GM12878 (cell line): ENCODE results near the gene ACTR1B. TPM values are rescaled to one million over a fixed set of nuclear protein-coding genes. Genes with fewer than 3 reads are reported as not detected.

Experiments used
- ATAC-seq: fragments of 200-7000 bp; cut with Tn5 transposase; 3 replicates; pipeline ENCODE4 v1.9.1; 2020; ENCODE audit warnings: mild to moderate bottlenecking, moderate library complexity
- BruUV-seq: library from RNA; stranded (reverse); fragments of 400-500 nt; replicated peaks from 2 replicates; lab custom pipeline; 2021; lab: Mats Ljungman, UMichigan
- CTCF ChIA-PET: fragments of 300-600 bp; sonication (Branson Sonifier 250); formaldehyde crosslinking; extraction: SDS; loops from one replicate; lab custom pipeline; 2021; ENCODE audit warnings: inconsistent platforms; lab: Yijun Ruan, JAX
- POLR2A ChIA-PET: fragments of 350-600 bp; formaldehyde crosslinking; extraction: SDS; loops from one replicate; lab custom pipeline; 2021; ENCODE audit warnings: inconsistent platforms; lab: Charles Lee
- RAD21 ChIA-PET: fragments of 300-600 bp; sonication (Branson Sonifier 250); formaldehyde crosslinking; loops from one replicate; lab custom pipeline; 2023; ENCODE audit warnings: antibody characterized with exemption; ENCODE audit not compliant: unreplicated experiment; lab: Charles Lee
- SMC1A ChIA-PET: fragments of 300-600 bp; sonication (Branson Sonifier 250); formaldehyde crosslinking; loops from one replicate; lab custom pipeline; 2023; ENCODE audit not compliant: unreplicated experiment, uncharacterized antibody; lab: Charles Lee
- DNase-seq: peaks from one replicate; pipeline ENCODE4 v3.0.0-alpha.2; 2011; ENCODE audit warnings: low read depth, low spot score
- FAIRE-seq: peaks from 3 replicates; lab custom pipeline; 2011; peaks lifted over from hg19 to GRCh38; lab: Jason Lieb, UNC
- H2AFZ ChIP-seq: 2 replicates; pipeline ENCODE4 v1.6.0; 2011; ENCODE audit warnings: low read depth, low read length, control low read depth; ENCODE audit not compliant: control insufficient read depth
- H3K27ac ChIP-seq: 2 replicates; pipeline ENCODE4 v1.5.1; 2011; ENCODE audit warnings: control low read depth; ENCODE audit not compliant: control insufficient read depth, insufficient read depth
- H3K27me3 ChIP-seq, 2 experiments: replicated peaks in 1 of 2; 2 replicates each; pipeline versions ENCODE4 v1.6.0 to v1.6.1; 2011; ENCODE audit warnings: low read length in 1 of 2; ENCODE audit not compliant: control insufficient read depth in 2 of 2, insufficient read depth in 2 of 2
- H3K36me3 ChIP-seq, 2 experiments: 2 replicates each; pipeline ENCODE4 v1.5.1; 2011; ENCODE audit warnings: low read length in 1 of 2; ENCODE audit not compliant: control insufficient read depth in 2 of 2, insufficient read depth in 2 of 2
- H3K4me1 ChIP-seq: 2 replicates; pipeline ENCODE4 v1.6.1; 2011; ENCODE audit warnings: mild to moderate bottlenecking, low read length, moderate library complexity, mixed read lengths; ENCODE audit not compliant: control insufficient read depth, insufficient read depth
- H3K4me2 ChIP-seq: 2 replicates; pipeline ENCODE4 v1.6.0; 2011; ENCODE audit warnings: control low read depth; ENCODE audit not compliant: control insufficient read depth, insufficient read depth
- H3K4me3 ChIP-seq: fragments of 200-600 bp; sonication (generic); 2 replicates; pipeline ENCODE4 v1.5.1; 2016
- H3K79me2 ChIP-seq: 2 replicates; pipeline ENCODE4 v1.6.0; 2011; ENCODE audit warnings: low read length; ENCODE audit not compliant: control insufficient read depth, insufficient read depth
- H3K9ac ChIP-seq: 2 replicates; pipeline ENCODE4 v1.8.0; 2011; ENCODE audit warnings: low read length, control low read depth, mixed read lengths; ENCODE audit not compliant: control insufficient read depth, insufficient read depth
- H3K9me3 ChIP-seq: replicated peaks from 3 replicates; pipeline ENCODE4 v1.5.1; 2011; ENCODE audit warnings: mild to moderate bottlenecking, low read length; ENCODE audit not compliant: control insufficient read depth, insufficient read depth
- H4K20me1 ChIP-seq: 2 replicates; pipeline ENCODE4 v1.6.0; 2011; ENCODE audit not compliant: control insufficient read depth, insufficient read depth
- CHD2 ChIP-seq: IDR thresholded peaks from 2 replicates; pipeline ENCODE4 v1.6.1; 2011; ENCODE audit warnings: low read depth, low read length, improper control_type of control experiment, borderline replicate concordance
- JUND ChIP-seq: IDR thresholded peaks from 2 replicates; pipeline ENCODE4 v1.6.1; 2012; ENCODE audit warnings: low read depth, mild to moderate bottlenecking, low read length, improper control_type of control experiment, moderate library complexity
- MEF2B ChIP-seq: fragments of 450-650 bp; IDR thresholded peaks from 2 replicates; pipeline ENCODE4 v1.6.1; 2018; ENCODE audit warnings: mild to moderate bottlenecking, moderate library complexity; ENCODE audit not compliant: partially characterized antibody, poor library complexity, severe bottlenecking
- NFYB ChIP-seq: IDR thresholded peaks from 2 replicates; pipeline ENCODE4 v1.6.1; 2011; ENCODE audit warnings: low read depth, mild to moderate bottlenecking, low read length, improper control_type of control experiment, moderate library complexity; ENCODE audit not compliant: insufficient read depth
- SUPT20H ChIP-seq: IDR thresholded peaks from 2 replicates; pipeline ENCODE4 v1.6.1; 2011; ENCODE audit warnings: low read depth, mild to moderate bottlenecking, low read length, moderate library complexity, borderline replicate concordance; ENCODE audit not compliant: control insufficient read depth
- YY1 ChIP-seq: IDR thresholded peaks from 2 replicates; pipeline ENCODE4 v1.6.1; 2011; ENCODE audit warnings: low read depth, mild to moderate bottlenecking, low read length
- WGBS: methylation state at CpG from one replicate; pipeline ENCODE4 v1.1.6; 2016; ENCODE audit warnings: low lambda C conversion rate; ENCODE audit not compliant: insufficient replicate concordance, insufficient coverage; ENCODE audit errors: missing lambda C conversion rate; 5-methylcytosine and 5-hydroxymethylcytosine counted together
- in situ Hi-C: fragments of 300-500 bp; cut with MboI; formaldehyde crosslinking; loops from 9 replicates; pipeline ENCODE4 v1.14.3; 2018; ENCODE audit warnings: mixed read lengths
- intact Hi-C: fragments of 100-400 bp; cut with micrococcal nuclease; formaldehyde crosslinking; loops from one replicate; pipeline ENCODE4 v1.14.2; 2022; ENCODE audit not compliant: unreplicated experiment
- polyA plus RNA-seq, 11 experiments: library from polyadenylated mRNA; depleted of rRNA in 4 of 11; unstranded in 6 of 11; stranded (reverse) in 5 of 11; fragments of >200 nt; fragmentation: Nextera tagmentation in 4 of 11; fragmentation: Illumina TruSeq in 1 of 11; extraction: Ambion mirVana in 4 of 11; extraction: Trizol in 1 of 11; gene quantifications; 1 replicate in 1 of 11; 2 replicates in 10 of 11; pipeline versions ENCODE4 v1.2.1 to v1.2.3, GENCODE V29; 2011 to 2016; ENCODE audit warnings: inconsistent platforms in 2 of 11, missing spikeins in 2 of 11, low read depth in 1 of 11
- total RNA-seq, 4 experiments: library from RNA; depleted of rRNA in 3 of 4; stranded (reverse); fragments of >200 nt in 3 of 4; fragmentation: Illumina TruSeq in 1 of 4; extraction: Trizol in 1 of 4; gene quantifications; 2 replicates each; pipeline versions ENCODE4 v1.2.1 to v1.2.3, GENCODE V29; 2013 to 2021
- TF ChIP-seq, protein P1 (sequence below): fragments of 150-350 bp; IDR thresholded peaks from 2 replicates; pipeline ENCODE4 v1.6.1; 2014; ENCODE audit warnings: mild to moderate bottlenecking, low read depth, low read length
- TF ChIP-seq, protein P2 (sequence below): IDR thresholded peaks from 2 replicates; pipeline ENCODE4 v1.6.1; 2011; ENCODE audit warnings: low read depth, low read length, improper control_type of control experiment, borderline replicate concordance
- TF ChIP-seq, protein P3 (sequence below): fragments of 150-350 bp; IDR thresholded peaks from 2 replicates; pipeline ENCODE4 v1.6.1; 2016; ENCODE audit warnings: low read depth, low read length

Gene ACTR1B
- total and polyA plus RNA-seq, 10 of the 15 experiments (the other 5 are each of a cell fraction or from before 2014, with no cell fraction given) = 1.3 to 62.8 (median 44.8) TPM

DNA sequence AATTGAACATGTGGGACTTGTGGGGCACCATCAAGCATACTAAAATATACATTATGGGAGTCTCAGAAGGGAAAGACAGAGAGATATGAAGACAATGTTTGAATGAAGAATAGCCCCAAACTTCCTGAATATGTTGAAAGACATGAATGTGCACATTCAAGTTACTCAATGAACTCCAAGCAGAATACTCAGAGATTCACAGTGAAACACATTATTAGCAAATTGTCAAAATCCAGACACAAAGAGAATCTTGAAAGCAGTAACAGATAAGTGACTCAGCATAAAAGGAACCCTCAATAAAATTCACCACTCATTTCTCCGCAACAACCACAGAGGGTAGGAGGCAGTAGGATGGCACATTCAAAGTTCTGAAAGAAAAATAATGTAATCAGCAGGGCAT lies 14.5 kb upstream of the ACTR1B start (continued):
- TF ChIP-seq, protein P1, sequence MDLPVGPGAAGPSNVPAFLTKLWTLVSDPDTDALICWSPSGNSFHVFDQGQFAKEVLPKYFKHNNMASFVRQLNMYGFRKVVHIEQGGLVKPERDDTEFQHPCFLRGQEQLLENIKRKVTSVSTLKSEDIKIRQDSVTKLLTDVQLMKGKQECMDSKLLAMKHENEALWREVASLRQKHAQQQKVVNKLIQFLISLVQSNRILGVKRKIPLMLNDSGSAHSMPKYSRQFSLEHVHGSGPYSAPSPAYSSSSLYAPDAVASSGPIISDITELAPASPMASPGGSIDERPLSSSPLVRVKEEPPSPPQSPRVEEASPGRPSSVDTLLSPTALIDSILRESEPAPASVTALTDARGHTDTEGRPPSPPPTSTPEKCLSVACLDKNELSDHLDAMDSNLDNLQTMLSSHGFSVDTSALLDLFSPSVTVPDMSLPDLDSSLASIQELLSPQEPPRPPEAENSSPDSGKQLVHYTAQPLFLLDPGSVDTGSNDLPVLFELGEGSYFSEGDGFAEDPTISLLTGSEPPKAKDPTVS = no peak

DNA sequence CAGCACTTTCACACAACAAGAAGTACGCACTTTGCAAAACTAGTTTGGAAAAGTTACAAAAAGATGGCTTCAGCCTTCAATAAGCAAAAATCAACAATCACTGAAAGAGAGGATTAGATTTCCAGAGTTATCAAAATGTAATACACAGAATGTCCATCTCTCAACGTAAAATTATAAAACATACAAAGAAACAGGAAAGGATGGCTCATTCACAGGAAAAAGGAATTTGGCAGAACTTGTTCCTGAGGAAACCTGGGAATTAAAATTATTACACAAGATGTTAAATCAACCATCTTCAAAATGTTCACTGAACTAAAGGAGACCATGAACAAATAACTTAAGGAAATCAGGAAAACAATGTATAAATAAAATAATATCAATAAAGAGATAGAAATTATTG lies 13.6 kb upstream of the ACTR1B start:
- no peak overlapping the region for H3K4me2 ChIP-seq
- ChIA-PET RAD21 (interaction anchor here (0.6 to 3.6 kb wide), 3 partner anchors 11 to 31 kb away, joined by 3 to 27 read pairs (median 3); partner anchors contain the start of genes ACTR1B and COX5B), SMC1A (interaction anchor here (3.0 to 3.1 kb wide), 2 partner anchors 13 to 19 kb away, joined by 22 to 32 read pairs; partner anchors contain the start of gene ACTR1B), POLR2A (interaction anchor here (0.7 to 3.4 kb wide), 3 partner anchors 13 to 19 kb away, joined by 3 to 25 read pairs (median 5); partner anchors contain the start of gene ACTR1B), CTCF (interaction anchor here (1.6 to 3.3 kb wide), 4 partner anchors 13 to 87 kb away, joined by 5 to 26 read pairs (median 12); partner anchors contain the start of gene ACTR1B)
- no peaks in the 10 kb centered on the region for H3K27me3 ChIP-seq
- H3K27ac ChIP-seq = no peak overlapping the region
- no peaks in the 10 kb centered on the region for H3K79me2 ChIP-seq
- BruUV-seq = no TSS peak
- intact Hi-C loops = no loop called here
- peaks cover 9% of the 10 kb centered on the region for H3K4me1 ChIP-seq
- no peaks in the 10 kb centered on the region; the same call in 2 of the 3 replicates for H3K9me3 ChIP-seq
- no peak overlapping the region for H3K4me3 ChIP-seq
- no peaks in the 10 kb centered on the region for H3K36me3 ChIP-seq
- in situ Hi-C loops = no loop called here
- H2AFZ ChIP-seq = no peak overlapping the region
- DNase-seq (no peak), FAIRE-seq (no peak), ATAC-seq (no peak)
- WGBS = 65% methylated on average over 2 of the region's 2 CpGs
- TF ChIP-seq NFYB (no peak), SUPT20H (no peak), YY1 (no peak), JUND (no peak), CHD2 (no peak), MEF2B (no peak)
- TF ChIP-seq, protein P2, sequence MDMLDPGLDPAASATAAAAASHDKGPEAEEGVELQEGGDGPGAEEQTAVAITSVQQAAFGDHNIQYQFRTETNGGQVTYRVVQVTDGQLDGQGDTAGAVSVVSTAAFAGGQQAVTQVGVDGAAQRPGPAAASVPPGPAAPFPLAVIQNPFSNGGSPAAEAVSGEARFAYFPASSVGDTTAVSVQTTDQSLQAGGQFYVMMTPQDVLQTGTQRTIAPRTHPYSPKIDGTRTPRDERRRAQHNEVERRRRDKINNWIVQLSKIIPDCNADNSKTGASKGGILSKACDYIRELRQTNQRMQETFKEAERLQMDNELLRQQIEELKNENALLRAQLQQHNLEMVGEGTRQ = no peak
- TF ChIP-seq, protein P3, sequence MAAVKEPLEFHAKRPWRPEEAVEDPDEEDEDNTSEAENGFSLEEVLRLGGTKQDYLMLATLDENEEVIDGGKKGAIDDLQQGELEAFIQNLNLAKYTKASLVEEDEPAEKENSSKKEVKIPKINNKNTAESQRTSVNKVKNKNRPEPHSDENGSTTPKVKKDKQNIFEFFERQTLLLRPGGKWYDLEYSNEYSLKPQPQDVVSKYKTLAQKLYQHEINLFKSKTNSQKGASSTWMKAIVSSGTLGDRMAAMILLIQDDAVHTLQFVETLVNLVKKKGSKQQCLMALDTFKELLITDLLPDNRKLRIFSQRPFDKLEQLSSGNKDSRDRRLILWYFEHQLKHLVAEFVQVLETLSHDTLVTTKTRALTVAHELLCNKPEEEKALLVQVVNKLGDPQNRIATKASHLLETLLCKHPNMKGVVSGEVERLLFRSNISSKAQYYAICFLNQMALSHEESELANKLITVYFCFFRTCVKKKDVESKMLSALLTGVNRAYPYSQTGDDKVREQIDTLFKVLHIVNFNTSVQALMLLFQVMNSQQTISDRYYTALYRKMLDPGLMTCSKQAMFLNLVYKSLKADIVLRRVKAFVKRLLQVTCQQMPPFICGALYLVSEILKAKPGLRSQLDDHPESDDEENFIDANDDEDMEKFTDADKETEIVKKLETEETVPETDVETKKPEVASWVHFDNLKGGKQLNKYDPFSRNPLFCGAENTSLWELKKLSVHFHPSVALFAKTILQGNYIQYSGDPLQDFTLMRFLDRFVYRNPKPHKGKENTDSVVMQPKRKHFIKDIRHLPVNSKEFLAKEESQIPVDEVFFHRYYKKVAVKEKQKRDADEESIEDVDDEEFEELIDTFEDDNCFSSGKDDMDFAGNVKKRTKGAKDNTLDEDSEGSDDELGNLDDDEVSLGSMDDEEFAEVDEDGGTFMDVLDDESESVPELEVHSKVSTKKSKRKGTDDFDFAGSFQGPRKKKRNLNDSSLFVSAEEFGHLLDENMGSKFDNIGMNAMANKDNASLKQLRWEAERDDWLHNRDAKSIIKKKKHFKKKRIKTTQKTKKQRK = no peak
- no peaks in the 10 kb centered on the region for H4K20me1 ChIP-seq
- H3K9ac ChIP-seq = no peak overlapping the region
